Pancreas (tissue), 10 donors: ENCODE data around the gene CASKIN2. TPM values are rescaled to one million over a fixed set of nuclear protein-coding genes. Genes with fewer than 3 reads are reported as not detected.

Source experiments
- ATAC-seq, 4 donors: fragments of 200-7000 bp; cut with Tn5 transposase; one replicate each; pipeline versions ENCODE4 v1.8.0 to v1.9.1; 2020; ENCODE audit warnings: mild to moderate bottlenecking in 4 of 4, moderate library complexity in 4 of 4
- DNase-seq, 6 donors: peaks; one replicate each; pipeline ENCODE4 v3.0.0-alpha.2; 2020
- FAIRE-seq: peaks from 2 replicates; lab custom pipeline; 2012; peaks lifted over from hg19 to GRCh38; lab: Jason Lieb, UNC
- H3K27ac ChIP-seq, 4 donors: fragments of 200-600 bp; sonication (generic); 1 replicate in 3 of 4; 2 replicates in 1 of 4; pipeline versions ENCODE4 v1.5.0 to v1.8.0; 2020
- H3K27me3 ChIP-seq, 4 donors: fragments of 200-600 bp; one replicate each; pipeline ENCODE4 v1.8.0; 2021
- H3K36me3 ChIP-seq, 3 donors: fragments of 200-600 bp; sonication (generic) in 1 of 3; one replicate each; pipeline versions ENCODE4 v1.5.0 to v1.8.0; 2020 to 2021
- H3K4me1 ChIP-seq, 3 donors: fragments of 200-600 bp; one replicate each; pipeline ENCODE4 v1.8.0; 2021
- H3K4me3 ChIP-seq, 4 donors: fragments of 200-600 bp; sonication (generic) in 2 of 4; one replicate each; pipeline versions ENCODE4 v1.5.0 to v1.8.0; 2020 to 2021
- H3K9me3 ChIP-seq, 4 donors: fragments of 200-600 bp; one replicate each; pipeline ENCODE4 v1.8.0; 2021
- WGBS, 2 donors: extraction: QIAGEN DNeasy Blood & Tissue Kit; methylation state at CpG; one replicate each; pipeline ENCODE4 v1.1.7; 2013; 5-methylcytosine and 5-hydroxymethylcytosine counted together
- intact Hi-C, 3 donors: fragments of 100-400 bp; cut with DNase I; formaldehyde crosslinking; loops; one replicate each; pipeline versions ENCODE4 v1.11.1 to v1.14.2; 2022
- polyA plus RNA-seq, 2 donors: library from polyadenylated mRNA; stranded (reverse); fragments of 200-250 nt; gene quantifications; one replicate each; pipeline ENCODE4 v1.2.3, GENCODE V29; 2013
- total RNA-seq, 6 donors: library from RNA; stranded (reverse); fragmentation: NEBNext Ultra II Directional in 4 of 6; extraction: Animal tissue kit (Norgen Biotek cat#: 25700) in 4 of 6; gene quantifications; one replicate each; pipeline versions ENCODE4 v1.2.1 to v1.2.4, GENCODE V29; 2021 to 2023
- TF ChIP-seq, protein P1 (sequence below), 4 donors: fragments of 200-600 bp; sonication (generic) in 3 of 4; IDR thresholded peaks; one replicate each; pipeline versions ENCODE4 v1.5.0 to v1.8.0; 2021; ENCODE audit warnings: antibody characterized with exemption in 4 of 4
- donor health status: healthy with polysubstance abuse.
- donor health status: DM: no; HTN: no; CAD: no; lungs with moderate emphysema.
- donor health status: DM: no; HTN: no; CAD: no.
- donor health status: control.
- donor health status: control.
- donor health status: Bipolar disorder and iron deficiency.
- donor health status: DM: yes; HTN: yes; CAD: no.
- donor health status: DM: no; HTN: no; CAD: no.
- donor health status: DM: no; HTN: no; CAD: no.
- donor health status: DM: yes; HTN: yes; CAD: no.

Gene CASKIN2
- total and polyA plus RNA-seq, 8 donors: 12.1 to 20.7 (median 13.2) TPM

DNA sequence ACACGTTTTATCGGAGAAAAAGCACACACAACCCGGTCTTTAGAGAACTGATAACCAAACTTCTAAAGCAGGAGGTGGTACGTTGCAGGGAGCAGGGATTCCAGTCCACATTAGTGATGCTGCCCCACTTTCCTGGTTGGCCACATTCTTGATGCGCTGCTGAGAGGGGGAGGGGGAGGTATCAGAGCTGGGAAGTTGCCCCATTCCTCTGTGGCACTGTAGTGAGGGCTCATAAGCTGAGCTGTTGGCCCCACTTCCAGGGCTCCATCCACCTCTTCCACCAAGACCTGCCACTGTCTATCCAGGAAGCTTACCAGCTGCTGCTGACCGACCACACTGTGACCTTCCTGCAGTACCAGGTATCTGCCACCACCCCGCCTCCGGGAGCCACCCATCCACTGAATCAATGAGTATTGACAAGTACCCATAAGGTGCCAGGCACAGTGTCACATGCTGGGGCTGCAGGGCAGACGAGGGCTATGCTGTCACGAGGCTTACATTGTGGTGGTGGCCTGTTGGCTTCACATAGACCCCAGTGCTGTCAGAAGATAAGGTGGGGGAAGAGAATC lies 2.0 kb upstream of the CASKIN2 start:
- Histone ChIP-seq H3K27ac (peak overlapping the region in 2 of 4 donors; percentile 15 to 55), H3K4me1 (peaks cover 11 to 21% (median 11%) of the 10 kb centered on the region in 3 donors), H3K9me3 (no peaks in the 10 kb centered on the region), H3K27me3 (no peaks in the 10 kb centered on the region), H3K36me3 (peaks cover 0 to 7% (median 0%) of the 10 kb centered on the region in 3 donors), H3K4me3 (peak overlapping the region; percentile 60 to 98 (median 90))
- intact Hi-C loops: no loop called here
- WGBS, 2 donors: 11 to 12% methylated on average over 10 of the region's 10 CpGs
- DNase-seq (peak in 2 of 6 donors; percentile 52 to 80), ATAC-seq (no peak), FAIRE-seq (no peak)
- TF ChIP-seq, protein P1, sequence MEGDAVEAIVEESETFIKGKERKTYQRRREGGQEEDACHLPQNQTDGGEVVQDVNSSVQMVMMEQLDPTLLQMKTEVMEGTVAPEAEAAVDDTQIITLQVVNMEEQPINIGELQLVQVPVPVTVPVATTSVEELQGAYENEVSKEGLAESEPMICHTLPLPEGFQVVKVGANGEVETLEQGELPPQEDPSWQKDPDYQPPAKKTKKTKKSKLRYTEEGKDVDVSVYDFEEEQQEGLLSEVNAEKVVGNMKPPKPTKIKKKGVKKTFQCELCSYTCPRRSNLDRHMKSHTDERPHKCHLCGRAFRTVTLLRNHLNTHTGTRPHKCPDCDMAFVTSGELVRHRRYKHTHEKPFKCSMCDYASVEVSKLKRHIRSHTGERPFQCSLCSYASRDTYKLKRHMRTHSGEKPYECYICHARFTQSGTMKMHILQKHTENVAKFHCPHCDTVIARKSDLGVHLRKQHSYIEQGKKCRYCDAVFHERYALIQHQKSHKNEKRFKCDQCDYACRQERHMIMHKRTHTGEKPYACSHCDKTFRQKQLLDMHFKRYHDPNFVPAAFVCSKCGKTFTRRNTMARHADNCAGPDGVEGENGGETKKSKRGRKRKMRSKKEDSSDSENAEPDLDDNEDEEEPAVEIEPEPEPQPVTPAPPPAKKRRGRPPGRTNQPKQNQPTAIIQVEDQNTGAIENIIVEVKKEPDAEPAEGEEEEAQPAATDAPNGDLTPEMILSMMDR (IDR thresholded peaks at IDR 0.05): no peak

- no peak for ATAC-seq
- Histone ChIP-seq H3K27ac (peak overlapping the region; percentile 15 to 57 (median 52)), H3K4me3 (peak overlapping the region; percentile 60 to 98 (median 90)), H3K4me1 (peaks cover 11 to 27% (median 17%) of the 10 kb centered on the region in 3 donors), H3K27me3 (no peaks in the 10 kb centered on the region), H3K36me3 (peaks cover 0 to 3% (median 0%) of the 10 kb centered on the region in 3 donors), H3K9me3 (no peaks in the 10 kb centered on the region)
- WGBS, 2 donors: 0 to 1% methylated on average over 40 to 65 of the region's 65 CpGs
- intact Hi-C loops: no loop called here
- TF ChIP-seq, protein P1 (IDR thresholded peaks at IDR 0.05): no peak
- peak in 5 of 6 donors; percentile 38 to 88 (median 72) for DNase-seq
- no peak for FAIRE-seq
These were observed 1.4 kb upstream of the CASKIN2 start for GRCh38 chr17:75516619-75517296.

GRCh38 chr17:75516255-75516618 lies 900 bp upstream of the CASKIN2 start, which contains the start of gene TSEN54:
Gene TSEN54, plus strand, starts transcription at chr17:75516528. Its CDS starts 33 bp downstream, at chr17:75516561.
- H3K27me3 ChIP-seq: no peaks in the 10 kb centered on the region
- peak within 1 kb of the TSS; percentile 67 to 98 (median 90) for H3K4me3 ChIP-seq
- FAIRE-seq (no peak), ATAC-seq (peak; percentile 82 to 89 (median 85)), DNase-seq (peak; percentile 95 to 98 (median 96))
- no peaks in the 10 kb centered on the region for H3K36me3 ChIP-seq
- TF ChIP-seq, protein P1 (IDR thresholded peaks at IDR 0.05): no peak
- intact Hi-C loops: no loop called here
- H3K9me3 ChIP-seq: no peaks in the 10 kb centered on the region
- H3K4me1 ChIP-seq: peaks cover 11 to 32% (median 19%) of the 10 kb centered on the region in 3 donors
- peak within 1 kb of the TSS; percentile 57 to 75 (median 66) for H3K27ac ChIP-seq
- 1% methylated on average over 40 to 45 of the region's 45 CpGs for WGBS, 2 donors

DNA sequence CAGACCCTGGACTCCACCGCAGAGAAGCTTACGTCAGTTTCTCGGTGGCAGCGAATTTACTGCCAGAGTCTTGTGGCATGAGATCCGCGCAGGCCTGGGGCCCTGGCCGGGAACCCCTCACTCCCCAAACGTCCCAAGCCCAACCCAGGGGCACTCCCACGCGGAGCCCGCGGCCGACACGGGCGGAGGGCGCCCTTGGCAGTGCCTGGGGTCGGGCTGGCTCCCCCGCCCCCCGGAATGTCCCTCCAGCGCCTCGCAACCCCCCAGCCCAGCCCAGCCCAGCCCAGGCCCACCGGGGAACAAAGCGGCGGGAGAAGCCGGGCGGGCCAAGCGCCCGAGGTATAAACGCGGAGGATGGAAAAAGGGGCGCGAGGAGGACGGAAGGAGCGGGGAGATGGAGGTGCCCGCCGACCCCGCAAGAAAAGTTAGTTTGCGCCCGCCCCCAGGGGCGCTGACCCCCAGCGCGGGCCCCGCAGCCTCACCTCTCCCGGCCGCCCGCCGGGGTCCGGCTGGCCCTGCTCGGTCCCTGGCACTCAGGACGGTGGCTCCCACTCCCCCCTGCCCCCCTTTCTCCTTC lies 330 bp downstream of the CASKIN2 start:
- WGBS, 2 donors: 0 to 1% methylated on average over 23 to 50 of the region's 50 CpGs
- peak in 3 of 6 donors; percentile 66 to 80 (median 71) for DNase-seq
- TF ChIP-seq, protein P1 (IDR thresholded peaks at IDR 0.05): no peak
- peak overlapping the region; percentile 67 to 98 (median 90) for H3K4me3 ChIP-seq
- H3K9me3 ChIP-seq: no peaks in the 10 kb centered on the region
- ATAC-seq: no peak
- H3K4me1 ChIP-seq: peaks cover 11 to 34% (median 19%) of the 10 kb centered on the region in 3 donors
- no peaks in the 10 kb centered on the region for H3K36me3 ChIP-seq
- FAIRE-seq: no peak
- intact Hi-C loops: no loop called here
- no peaks in the 10 kb centered on the region for H3K27me3 ChIP-seq
- H3K27ac ChIP-seq: peak overlapping the region; percentile 48 to 75 (median 62)
